Adrenal gland (tissue), 12 donors: ENCODE measurements around the gene FCF1. TPM values are rescaled to one million over a fixed set of nuclear protein-coding genes. Genes with fewer than 3 reads are reported as not detected.

Experiments
- DNase-seq, 7 donors: peaks; one replicate each; pipeline ENCODE4 v3.0.0-alpha.2; 2019 to 2020
- H3K27ac ChIP-seq, 5 donors: fragments of 200-600 bp; sonication (generic) in 4 of 5; 1 replicate in 3 of 5; 2 replicates in 2 of 5; pipeline versions ENCODE4 v1.5.1 to v1.8.0; 2016 to 2020; ENCODE audit warnings: mild to moderate bottlenecking in 1 of 5
- H3K27me3 ChIP-seq: fragments of 200-600 bp; 2 replicates; pipeline ENCODE4 v1.8.0; 2021
- H3K36me3 ChIP-seq, 2 donors: fragments of 200-600 bp; replicated peaks in 1 of 2; 1 replicate in 1 of 2; 2 replicates in 1 of 2; pipeline versions ENCODE4 v1.5.1 to v1.8.0; 2018 to 2022
- H3K4me1 ChIP-seq, 2 donors: fragments of 200-600 bp; replicated peaks in 1 of 2; 1 replicate in 1 of 2; 2 replicates in 1 of 2; pipeline versions ENCODE4 v1.5.1 to v1.8.0; 2018 to 2021
- H3K4me3 ChIP-seq, 4 donors: fragments of 200-600 bp; sonication (generic) in 3 of 4; one replicate each; pipeline ENCODE4 v1.5.1; 2016 to 2018
- H3K9me3 ChIP-seq, 3 donors: fragments of 200-600 bp; sonication (generic) in 1 of 3; replicated peaks in 1 of 3; 1 replicate in 2 of 3; 2 replicates in 1 of 3; pipeline versions ENCODE4 v1.5.1 to v1.8.0; 2016 to 2021
- CTCF ChIP-seq, 6 experiments: fragments of 450-650 bp in 4 of 6; fragments of 200-600 bp in 2 of 6; sonication (generic) in 1 of 6; IDR thresholded peaks; 1 replicate in 5 of 6; 2 replicates in 1 of 6; pipeline versions ENCODE4 v1.5.1 to v1.8.0; 2016 to 2021; ENCODE audit warnings: antibody characterized with exemption in 6 of 6, mild to moderate bottlenecking in 2 of 6, moderate library complexity in 1 of 6
- POLR2A ChIP-seq, 2 donors: fragments of 450-650 bp; IDR thresholded peaks; one replicate each; pipeline ENCODE4 v1.6.1; 2017; ENCODE audit warnings: antibody characterized with exemption in 2 of 2, mild to moderate bottlenecking in 2 of 2, moderate library complexity in 1 of 2
- WGBS, 4 donors: extraction: QIAGEN DNeasy Blood & Tissue Kit in 2 of 4; methylation state at CpG; one replicate each; pipeline versions ENCODE4 v1.1.5 to v1.1.7; 2013 to 2017; 5-methylcytosine and 5-hydroxymethylcytosine counted together
- intact Hi-C, 2 donors: fragments of 100-400 bp; cut with DNase I; formaldehyde crosslinking; loops; one replicate each; pipeline versions ENCODE4 v1.14.1 to v1.15.0; 2022 to 2023
- polyA plus RNA-seq, 3 donors: library from polyadenylated mRNA; stranded (reverse); fragments of 200-250 nt in 2 of 3; fragments of 350-450 nt in 1 of 3; fragmentation: Illumina TruSeq in 1 of 3; extraction: RNeasy Lipid Tissue Mini Kit (QIAGEN cat#74804) in 1 of 3; gene quantifications; one replicate each; pipeline ENCODE4 v1.2.3, GENCODE V29; 2013 to 2014
- total RNA-seq, 9 donors: library from RNA; depleted of rRNA in 4 of 9; stranded (reverse); fragments of >200 nt in 4 of 9; fragments of 120-200 nt in 1 of 9; fragmentation: NEBNext Ultra II Directional in 1 of 9; extraction: Animal tissue kit (Norgen Biotek cat#: 25700) in 1 of 9; gene quantifications; one replicate each; pipeline versions ENCODE4 v1.1.0 to v1.2.4, GENCODE V29; 2013 to 2023
- donor health status: healthy with polysubstance abuse.
- donor health status: Bipolar disorder and iron deficiency.
- donor health status: DM: yes; HTN: yes; CAD: no.
- donor health status: DM: no; HTN: no; CAD: no.
- donor health status: DM: no; HTN: no; CAD: no.
- donor health status: DM: yes; HTN: yes; CAD: no.

FCF1 gene
- total and polyA plus RNA-seq, 12 donors = 2.9 to 61.4 (median 35.3) TPM

GRCh38 chr14:74704656-74705055 is 8.3 kb upstream of the FCF1 start:
- H3K27ac ChIP-seq = peak overlapping the region in 4 of 5 donors; percentile 33 to 70 (median 62)
- H3K9me3 ChIP-seq = no peaks in the 10 kb centered on the region
- no peaks in the 10 kb centered on the region for H3K27me3 ChIP-seq
- H3K4me3 ChIP-seq = peak overlapping the region in 1 of 4 donors; percentile 5
- 22 to 31% (median 27%) methylated on average over 2 of the region's 2 CpGs for WGBS, 4 donors
- no peaks in the 10 kb centered on the region for H3K36me3 ChIP-seq
- intact Hi-C loops = no loop called here
- DNase-seq = no peak
- TF ChIP-seq CTCF (IDR thresholded peaks at IDR 0.05) (no peak), POLR2A (IDR thresholded peaks at IDR 0.05) (no peak)
- H3K4me1 ChIP-seq = peaks cover 9 to 31% of the 10 kb centered on the region in 2 donors

- TF ChIP-seq POLR2A (IDR thresholded peaks at IDR 0.05) (no peak), CTCF (IDR thresholded peaks at IDR 0.05) (no peak)
- intact Hi-C loops = no loop called here
- Histone ChIP-seq H3K9me3 (no peaks in the 10 kb centered on the region), H3K4me1 (peaks cover 9 to 43% of the 10 kb centered on the region in 2 donors), H3K27me3 (no peaks in the 10 kb centered on the region), H3K27ac (peak overlapping the region in 2 of 5 donors; percentile 4 to 63), H3K4me3 (no peak overlapping the region), H3K36me3 (no peaks in the 10 kb centered on the region)
- 66 to 86% (median 71%) methylated on average over 5 of the region's 5 CpGs for WGBS, 4 donors
- no peak for DNase-seq
These were observed 7.1 kb upstream of the FCF1 start for GRCh38 chr14:74705613-74706500.

GRCh38 chr14:74710480-74710879 is 2.5 kb upstream of the FCF1 start:
- intact Hi-C loops = no loop called here
- no peak overlapping the region for H3K27ac ChIP-seq
- peaks cover 0 to 8% of the 10 kb centered on the region in 2 donors for H3K36me3 ChIP-seq
- TF ChIP-seq CTCF (IDR thresholded peaks at IDR 0.05) = no peak
- no peak for TF ChIP-seq POLR2A (IDR thresholded peaks at IDR 0.05)
- H3K27me3 ChIP-seq = no peaks in the 10 kb centered on the region
- H3K4me3 ChIP-seq = no peak overlapping the region
- no peaks in the 10 kb centered on the region for H3K9me3 ChIP-seq
- no peak for DNase-seq
- 93 to 100% (median 96%) methylated on average over 1 of the region's 1 CpG for WGBS, 4 donors
- H3K4me1 ChIP-seq = peaks cover 4 to 53% of the 10 kb centered on the region in 2 donors

- Histone ChIP-seq H3K27me3 (no peaks in the 10 kb centered on the region), H3K9me3 (no peaks in the 10 kb centered on the region), H3K4me1 (peaks cover 4 to 47% of the 10 kb centered on the region in 2 donors), H3K27ac (no peak overlapping the region), H3K4me3 (no peak overlapping the region), H3K36me3 (peaks cover 0 to 19% of the 10 kb centered on the region in 2 donors)
- 68 to 77% (median 73%) methylated on average over 5 of the region's 5 CpGs for WGBS, 4 donors
- DNase-seq = no peak
- TF ChIP-seq CTCF (IDR thresholded peaks at IDR 0.05) (no peak), POLR2A (IDR thresholded peaks at IDR 0.05) (no peak)
- intact Hi-C loops = no loop called here
These were observed 1.3 kb upstream of the FCF1 start for GRCh38 chr14:74711651-74712050.
